Measurements from ENCODE around the gene EDN1.

EDN1 gene

GRCh38 chr6:12291839-12292604 is 1.9 kb downstream of the EDN1 start:
- H2BK120ac ChIP-seq (ENCODE audit: low read depth, low read length), result no peak overlapping the region
- H3K4me3 ChIP-seq (ENCODE audit: low read length in 2 of 2), result peak overlapping the region in 1 of 2 donors; percentile 43
- peak; percentile 27 for DNase-seq (ENCODE audit: low spot score)
- peak overlapping the region; percentile 52 for H3K4me2 ChIP-seq (ENCODE audit: insufficient read depth, low read length, poor library complexity, severe bottlenecking)
- peaks cover 0 to 45% (median 0%) of the 10 kb centered on the region in 3 experiments for H3K27me3 ChIP-seq (ENCODE audit: control insufficient read depth in 3 of 3, insufficient read depth in 3 of 3, low read depth in 1 of 3, low read length in 3 of 3)
- no peak overlapping the region for H3K23ac ChIP-seq (ENCODE audit: low read depth, low read length, poor library complexity)
- H3K4ac ChIP-seq (ENCODE audit: low read length), result no peak overlapping the region
- no peak overlapping the region for H2BK15ac ChIP-seq (ENCODE audit: low read length)
- no peaks in the 10 kb centered on the region for H3K9me3 ChIP-seq (replicated peaks in 1 of 2; ENCODE audit: control insufficient read depth in 2 of 2, insufficient read depth in 1 of 2, low read depth in 1 of 2, low read length in 2 of 2)
- H2AK5ac ChIP-seq (ENCODE audit: low read depth, low read length), result no peak overlapping the region
- no peaks in the 10 kb centered on the region for H3K36me3 ChIP-seq (replicated peaks in 1 of 2; ENCODE audit: control insufficient read depth in 2 of 2, insufficient read depth in 2 of 2, low read length in 2 of 2)
- no peak overlapping the region for H2AFZ ChIP-seq (ENCODE audit: low read length)
- H4K91ac ChIP-seq (ENCODE audit: low read depth, low read length, poor library complexity), result no peak overlapping the region
- no peak overlapping the region for H3K9ac ChIP-seq (ENCODE audit: low read depth, low read length, poor library complexity)
- H3K14ac ChIP-seq (ENCODE audit: low read length), result no peak overlapping the region
- H2BK5ac ChIP-seq (ENCODE audit: low read length), result no peak overlapping the region
- H3K79me1 ChIP-seq (ENCODE audit: low read depth, low read length), result no peaks in the 10 kb centered on the region
- H4K8ac ChIP-seq (ENCODE audit: low read depth, low read length), result no peak overlapping the region
- WGBS, 2 donors (ENCODE audit: extremely low coverage in 2 of 2, insufficient read length in 2 of 2, insufficient replicate concordance in 1 of 2), result no CpG with 5 or more reads among the region's 15 CpGs
- H3K18ac ChIP-seq (ENCODE audit: low read length), result no peak overlapping the region
- H2BK12ac ChIP-seq (ENCODE audit: low read length), result peak overlapping the region; percentile 67
- H3K27ac ChIP-seq (replicated peaks; ENCODE audit: low read length), result no peak overlapping the region
- H3K4me1 ChIP-seq (ENCODE audit: control insufficient read depth in 2 of 2, insufficient read depth in 1 of 2, low read depth in 1 of 2, low read length in 2 of 2), result peaks cover 5 to 11% of the 10 kb centered on the region in 2 donors

- Histone ChIP-seq H2BK12ac (ENCODE audit: low read length) (no peak overlapping the region), H3K27ac (replicated peaks; ENCODE audit: low read length) (no peak overlapping the region), H4K91ac (ENCODE audit: low read depth, low read length, poor library complexity) (no peak overlapping the region), H3K4ac (ENCODE audit: low read length) (no peak overlapping the region), H2BK15ac (ENCODE audit: low read length) (no peak overlapping the region), H3K27me3 (ENCODE audit: control insufficient read depth in 3 of 3, insufficient read depth in 3 of 3, low read depth in 1 of 3, low read length in 3 of 3) (peaks cover 0 to 44% (median 0%) of the 10 kb centered on the region in 3 experiments), H4K8ac (ENCODE audit: low read depth, low read length) (no peak overlapping the region), H3K4me1 (ENCODE audit: control insufficient read depth in 2 of 2, insufficient read depth in 1 of 2, low read depth in 1 of 2, low read length in 2 of 2) (peaks cover 5 to 11% of the 10 kb centered on the region in 2 donors), H2AFZ (ENCODE audit: low read length) (no peak overlapping the region), H3K23ac (ENCODE audit: low read depth, low read length, poor library complexity) (no peak overlapping the region), H3K9ac (ENCODE audit: low read depth, low read length, poor library complexity) (no peak overlapping the region), H3K4me2 (ENCODE audit: insufficient read depth, low read length, poor library complexity, severe bottlenecking) (no peak overlapping the region), H3K79me1 (ENCODE audit: low read depth, low read length) (no peaks in the 10 kb centered on the region), H3K14ac (ENCODE audit: low read length) (no peak overlapping the region), H3K9me3 (replicated peaks in 1 of 2; ENCODE audit: control insufficient read depth in 2 of 2, insufficient read depth in 1 of 2, low read depth in 1 of 2, low read length in 2 of 2) (no peaks in the 10 kb centered on the region), H2AK5ac (ENCODE audit: low read depth, low read length) (no peak overlapping the region), H3K4me3 (ENCODE audit: low read length in 2 of 2) (no peak overlapping the region), H3K36me3 (replicated peaks in 1 of 2; ENCODE audit: control insufficient read depth in 2 of 2, insufficient read depth in 2 of 2, low read length in 2 of 2) (no peaks in the 10 kb centered on the region), H2BK120ac (ENCODE audit: low read depth, low read length) (no peak overlapping the region), H2BK5ac (ENCODE audit: low read length) (no peak overlapping the region), H3K18ac (ENCODE audit: low read length) (no peak overlapping the region)
- WGBS, 2 donors (ENCODE audit: extremely low coverage in 2 of 2, insufficient read length in 2 of 2, insufficient replicate concordance in 1 of 2), result no CpG with 5 or more reads among the region's 4 CpGs
- DNase-seq (ENCODE audit: low spot score), result no peak
These were observed 3.2 kb downstream of the EDN1 start for GRCh38 chr6:12293235-12293930.

GRCh38 chr6:12293931-12294807 is 4.0 kb downstream of the EDN1 start:
- Histone ChIP-seq H3K79me1 (ENCODE audit: low read depth, low read length) (no peaks in the 10 kb centered on the region), H3K27me3 (ENCODE audit: control insufficient read depth in 3 of 3, insufficient read depth in 3 of 3, low read depth in 1 of 3, low read length in 3 of 3) (peaks cover 0 to 36% (median 0%) of the 10 kb centered on the region in 3 experiments), H2AFZ (ENCODE audit: low read length) (no peak overlapping the region), H3K9ac (ENCODE audit: low read depth, low read length, poor library complexity) (no peak overlapping the region), H3K4ac (ENCODE audit: low read length) (no peak overlapping the region), H2BK120ac (ENCODE audit: low read depth, low read length) (no peak overlapping the region), H2BK15ac (ENCODE audit: low read length) (no peak overlapping the region), H3K9me3 (replicated peaks in 1 of 2; ENCODE audit: control insufficient read depth in 2 of 2, insufficient read depth in 1 of 2, low read depth in 1 of 2, low read length in 2 of 2) (no peaks in the 10 kb centered on the region), H3K4me3 (ENCODE audit: low read length in 2 of 2) (no peak overlapping the region), H3K23ac (ENCODE audit: low read depth, low read length, poor library complexity) (no peak overlapping the region), H4K8ac (ENCODE audit: low read depth, low read length) (no peak overlapping the region), H2AK5ac (ENCODE audit: low read depth, low read length) (no peak overlapping the region), H3K36me3 (replicated peaks in 1 of 2; ENCODE audit: control insufficient read depth in 2 of 2, insufficient read depth in 2 of 2, low read length in 2 of 2) (no peaks in the 10 kb centered on the region), H3K18ac (ENCODE audit: low read length) (no peak overlapping the region), H2BK5ac (ENCODE audit: low read length) (no peak overlapping the region), H3K4me2 (ENCODE audit: insufficient read depth, low read length, poor library complexity, severe bottlenecking) (no peak overlapping the region), H3K14ac (ENCODE audit: low read length) (no peak overlapping the region), H3K27ac (replicated peaks; ENCODE audit: low read length) (no peak overlapping the region), H2BK12ac (ENCODE audit: low read length) (no peak overlapping the region), H4K91ac (ENCODE audit: low read depth, low read length, poor library complexity) (no peak overlapping the region), H3K4me1 (ENCODE audit: control insufficient read depth in 2 of 2, insufficient read depth in 1 of 2, low read depth in 1 of 2, low read length in 2 of 2) (peaks cover 5 to 11% of the 10 kb centered on the region in 2 donors)
- DNase-seq (ENCODE audit: low spot score), result no peak
- WGBS, 2 donors (ENCODE audit: extremely low coverage in 2 of 2, insufficient read length in 2 of 2, insufficient replicate concordance in 1 of 2), result no CpG with 5 or more reads among the region's 7 CpGs

Data from neuronal stem cell (in vitro differentiated cells).